Activated CD4-positive, alpha-beta T cell treated with anti-CD3 and anti-CD28 coated beads, Interleukin-2, amount 50 U/mL, for 4 hours (primary cell): ENCODE measurements around the gene GLT6D1.

ENCODE experiments used
- DNase-seq, 2 experiments: peaks; one replicate each; pipeline ENCODE4 v3.0.0-alpha.2; 2020

GLT6D1 gene

DNA sequence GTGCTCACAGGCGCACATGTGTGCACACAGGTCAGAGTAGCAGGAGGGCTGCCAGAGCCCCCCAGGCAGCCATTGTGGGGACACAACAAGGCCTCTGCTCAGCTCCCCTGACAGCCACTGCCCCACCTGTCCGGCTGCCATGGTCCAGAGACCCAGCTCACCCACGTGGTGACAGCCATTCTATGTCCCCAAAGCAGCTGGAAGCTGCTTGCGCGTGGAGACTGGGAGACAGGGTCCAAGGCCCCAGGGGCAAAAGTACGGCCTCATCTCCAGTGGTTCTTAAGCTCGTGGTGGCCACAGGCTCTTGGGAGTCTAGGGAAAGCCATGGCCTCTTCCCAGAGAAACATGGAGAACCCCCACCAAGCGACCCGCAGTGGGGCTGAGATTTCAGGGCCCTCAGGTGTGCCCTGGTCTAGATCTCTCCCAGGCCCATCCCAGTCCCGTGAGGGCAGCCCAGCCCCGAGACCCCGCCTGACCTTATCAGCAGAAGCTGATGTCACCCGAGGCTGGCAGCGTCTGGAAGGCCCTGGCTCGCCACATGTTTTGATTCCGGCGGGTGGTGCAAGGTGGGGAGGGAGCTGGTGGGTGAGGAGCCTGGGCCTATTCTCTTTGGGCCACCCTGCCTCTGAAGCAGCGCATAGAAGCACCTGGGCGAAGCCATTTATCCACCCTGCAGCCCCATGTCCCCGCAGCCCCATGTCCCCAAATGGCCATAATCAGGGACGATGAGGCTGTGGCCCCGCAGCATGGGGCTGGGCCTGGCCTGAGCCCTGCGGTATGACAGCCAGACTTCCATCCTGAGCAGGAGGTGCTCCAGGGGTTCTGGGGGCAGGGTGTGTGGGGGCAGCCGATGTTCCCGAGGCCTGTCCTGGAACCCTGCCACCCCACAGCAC, 31.7 kb downstream of the GLT6D1 start:
- DNase-seq, result no peak

DNA sequence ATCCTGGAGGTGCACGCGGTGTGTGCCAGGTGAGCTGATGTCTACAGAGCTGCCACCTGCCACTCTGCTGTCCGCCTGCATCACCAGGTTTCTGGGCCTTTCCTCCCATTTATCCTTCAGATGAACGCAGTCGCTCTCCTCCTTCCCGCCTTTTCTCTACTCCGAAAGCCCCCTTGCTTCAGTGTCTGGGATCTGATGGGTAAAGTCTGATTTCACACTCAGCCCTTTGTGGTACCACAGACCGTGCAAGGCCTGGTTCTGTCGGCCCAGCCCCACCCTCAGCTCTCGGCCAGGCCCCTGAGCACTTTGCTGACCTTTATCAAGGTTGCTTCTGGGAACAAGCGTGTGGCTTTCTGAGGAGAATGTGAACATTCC, 32.5 kb downstream of the GLT6D1 start:
- DNase-seq, result no peak

DNA sequence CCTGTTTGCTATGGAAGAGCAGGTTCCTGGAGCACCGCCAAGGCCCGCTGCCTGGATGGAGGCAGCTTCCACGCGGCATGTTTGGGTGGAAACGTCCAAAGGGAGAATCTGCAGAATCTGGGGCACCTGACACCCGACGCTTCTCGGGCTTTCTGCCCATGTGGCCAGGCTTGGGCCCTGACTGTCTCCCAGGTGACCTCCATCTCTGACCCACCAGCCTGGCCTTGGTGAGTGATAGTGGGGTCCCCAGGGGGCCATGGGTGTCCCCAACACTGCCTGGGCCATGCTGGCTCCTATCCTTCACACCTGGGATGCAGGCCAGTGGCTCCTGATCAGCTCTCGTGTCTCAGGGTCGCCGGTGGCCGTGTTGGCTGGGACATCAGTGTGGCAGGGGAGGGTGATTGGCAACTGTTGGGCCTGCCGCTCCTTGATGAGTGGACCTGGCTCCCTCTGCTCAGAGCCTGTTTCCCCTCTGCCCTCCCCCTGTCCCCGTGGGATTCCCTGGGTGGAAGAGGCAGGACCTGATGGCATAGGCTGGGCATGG, 34.0 kb downstream of the GLT6D1 start:
- no peak for DNase-seq

DNA sequence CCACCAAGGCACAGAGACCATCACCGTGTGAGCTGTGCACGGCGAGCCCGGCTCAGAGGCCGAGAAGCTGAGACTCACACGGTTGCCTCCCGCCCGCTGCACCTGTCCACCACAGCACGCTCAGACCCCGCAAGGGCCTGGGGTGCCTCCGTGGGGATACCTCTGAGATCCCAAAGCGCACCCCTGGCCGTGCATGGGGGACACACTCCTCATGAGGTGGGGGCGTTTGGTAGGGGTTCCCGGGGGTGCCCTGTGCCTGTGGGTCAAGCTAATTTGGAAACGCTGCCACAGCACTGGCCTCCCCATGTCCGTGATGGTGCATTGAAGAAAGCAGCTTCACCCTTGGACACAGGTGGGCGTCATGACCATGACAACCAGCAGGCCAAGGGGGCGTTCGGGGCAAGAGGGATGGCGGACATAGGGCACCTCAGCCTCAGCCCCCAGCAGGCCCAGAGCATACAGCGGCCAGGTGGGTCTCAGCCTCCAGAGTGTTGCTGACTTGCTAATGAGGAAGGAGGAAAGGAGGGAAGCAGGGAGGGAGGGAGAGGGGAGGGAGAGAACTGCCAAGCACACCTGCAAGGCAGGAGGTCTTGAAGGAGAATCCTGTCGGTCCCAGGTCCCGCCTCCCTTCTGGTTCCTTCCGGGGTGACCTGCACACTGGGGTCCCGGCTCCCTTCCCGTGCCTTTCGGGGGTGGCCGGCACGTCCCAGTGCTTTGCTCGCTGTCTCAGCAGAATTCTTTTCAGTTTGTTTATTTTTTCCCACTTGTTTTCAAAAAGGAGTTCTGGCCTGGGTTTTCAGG, 34.7 kb downstream of the GLT6D1 start:
- no peak for DNase-seq

DNA sequence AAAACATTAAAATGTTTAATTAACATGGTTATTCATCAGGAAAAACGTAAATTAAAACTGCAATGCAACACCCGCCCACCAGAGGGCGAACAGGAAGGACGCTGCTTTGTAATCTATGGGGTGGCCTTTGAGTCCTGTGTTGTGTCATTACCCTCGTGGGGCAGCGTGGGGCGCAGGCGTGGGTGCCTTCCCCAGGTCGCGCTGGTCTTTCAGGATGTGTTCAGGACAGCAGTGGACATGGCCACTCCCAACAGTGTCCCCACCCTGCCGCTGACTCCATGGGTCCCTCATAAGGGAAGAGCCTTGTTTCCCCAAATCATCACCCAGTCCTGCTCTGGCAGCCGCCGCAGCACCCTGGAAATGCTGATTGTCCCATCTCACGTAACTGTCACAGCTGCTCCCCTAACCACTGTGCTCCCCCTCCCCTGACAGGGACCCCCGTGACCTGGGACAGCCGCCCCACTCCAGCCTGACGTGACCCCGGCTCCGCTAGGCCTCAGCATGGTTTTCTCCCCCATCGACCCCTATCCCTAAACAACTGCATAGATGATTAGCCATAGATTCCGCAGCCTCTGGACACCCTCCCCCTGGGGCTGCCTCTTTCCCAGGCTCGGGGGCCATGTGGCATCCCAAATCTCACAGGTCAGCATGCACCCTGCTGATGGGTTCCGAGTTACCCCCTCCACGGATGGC, 36.4 kb downstream of the GLT6D1 start:
- DNase-seq, result peak; percentile 44 to 57

DNA sequence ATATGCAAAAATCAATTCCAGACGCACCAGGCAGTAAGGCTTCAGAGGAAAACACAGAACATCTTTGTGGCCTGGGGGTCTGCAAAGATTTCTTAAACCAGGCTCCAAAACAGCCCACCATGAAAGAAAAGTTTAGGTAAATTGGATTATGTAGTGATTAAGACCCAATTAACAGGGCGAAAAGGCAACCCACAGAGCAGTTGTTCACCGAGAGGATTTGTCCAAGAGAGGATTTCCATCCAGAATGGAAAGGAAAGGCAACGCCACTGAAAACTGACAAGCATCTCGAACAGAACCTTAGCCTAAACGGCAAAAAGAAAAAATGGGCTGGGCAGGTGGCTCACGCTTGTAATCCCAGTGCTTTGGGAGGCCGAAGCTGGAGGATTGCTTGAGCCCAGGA, 37.4 kb downstream of the GLT6D1 start:
- DNase-seq, result no peak

DNA sequence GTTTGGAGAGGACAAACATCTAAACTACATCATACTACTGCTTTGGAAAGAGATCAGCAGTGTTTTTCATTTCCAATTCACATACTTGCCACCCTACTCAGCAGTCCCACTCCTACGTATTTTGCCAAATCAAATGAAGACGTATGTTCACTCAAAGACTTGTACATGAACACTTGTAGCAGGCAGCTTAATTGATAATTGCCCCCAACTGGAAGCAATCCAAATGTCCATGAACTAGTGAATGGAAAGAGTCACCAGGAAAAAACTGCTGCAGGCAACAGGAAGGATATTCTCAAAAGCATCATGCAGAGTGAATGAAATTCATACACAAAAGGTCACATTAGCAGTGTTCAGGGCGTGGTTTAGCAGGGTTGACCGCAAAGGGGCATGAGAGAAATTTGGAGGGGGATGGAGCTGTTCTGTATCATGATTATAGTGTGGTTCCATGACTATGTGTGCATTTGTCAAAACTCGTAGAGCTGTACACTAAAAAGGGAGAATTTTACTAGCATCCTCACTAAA, 39.0 kb downstream of the GLT6D1 start:
- DNase-seq, result no peak

DNA sequence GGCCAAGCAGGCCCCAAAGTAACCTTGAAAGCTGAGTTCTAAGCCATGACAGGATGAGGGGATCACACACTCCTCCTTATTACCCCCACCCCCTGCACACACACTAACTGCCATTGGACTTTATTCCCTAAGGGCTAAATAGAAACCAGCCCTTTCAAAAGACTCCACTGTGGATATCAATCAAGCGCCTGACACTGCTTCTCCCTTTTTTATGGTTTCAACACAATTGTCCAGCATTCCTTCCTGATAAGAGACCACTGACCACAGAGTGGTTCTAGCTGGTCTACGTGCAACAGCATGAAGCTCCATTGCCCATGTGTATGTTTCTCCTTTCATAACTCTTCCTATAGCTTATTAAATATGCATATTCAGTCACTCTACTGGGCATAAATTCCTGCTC, 43.1 kb downstream of the GLT6D1 start:
- DNase-seq, result no peak

DNA sequence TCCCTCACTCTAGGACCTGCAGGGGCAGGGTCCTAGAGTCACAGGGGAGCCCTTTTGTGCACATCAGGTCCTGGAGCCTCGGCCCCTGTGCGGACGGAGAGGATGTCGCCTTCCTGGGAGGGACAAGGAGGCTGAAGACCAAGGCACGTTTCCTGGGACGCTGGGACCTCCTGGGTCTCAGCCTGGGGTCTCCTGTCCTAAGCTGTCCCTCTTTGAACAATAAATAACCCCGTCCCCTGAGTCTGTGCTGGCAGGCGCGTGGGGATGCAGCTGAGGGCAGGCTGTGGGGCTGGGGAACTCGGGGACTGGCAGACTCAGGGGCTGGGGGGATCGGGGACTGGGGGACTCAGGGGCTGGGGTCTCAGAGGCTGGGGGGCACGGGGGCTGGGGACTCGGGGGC, 46.7 kb downstream of the GLT6D1 start:
- no peak for DNase-seq

DNA sequence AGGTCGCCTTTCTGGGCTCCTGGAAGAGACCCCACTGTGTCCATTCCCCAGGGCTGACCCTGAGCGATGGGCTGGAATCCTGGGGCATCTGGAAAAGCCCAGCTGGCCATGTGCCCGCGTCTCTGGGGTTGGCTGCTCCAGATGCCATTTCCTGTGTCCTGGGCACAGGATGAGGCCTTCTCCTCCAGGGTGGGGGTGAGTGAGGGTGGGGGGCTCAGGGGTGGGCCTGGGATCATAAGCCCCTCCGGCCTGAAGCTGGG, 47.1 kb downstream of the GLT6D1 start:
- no peak for DNase-seq

DNA sequence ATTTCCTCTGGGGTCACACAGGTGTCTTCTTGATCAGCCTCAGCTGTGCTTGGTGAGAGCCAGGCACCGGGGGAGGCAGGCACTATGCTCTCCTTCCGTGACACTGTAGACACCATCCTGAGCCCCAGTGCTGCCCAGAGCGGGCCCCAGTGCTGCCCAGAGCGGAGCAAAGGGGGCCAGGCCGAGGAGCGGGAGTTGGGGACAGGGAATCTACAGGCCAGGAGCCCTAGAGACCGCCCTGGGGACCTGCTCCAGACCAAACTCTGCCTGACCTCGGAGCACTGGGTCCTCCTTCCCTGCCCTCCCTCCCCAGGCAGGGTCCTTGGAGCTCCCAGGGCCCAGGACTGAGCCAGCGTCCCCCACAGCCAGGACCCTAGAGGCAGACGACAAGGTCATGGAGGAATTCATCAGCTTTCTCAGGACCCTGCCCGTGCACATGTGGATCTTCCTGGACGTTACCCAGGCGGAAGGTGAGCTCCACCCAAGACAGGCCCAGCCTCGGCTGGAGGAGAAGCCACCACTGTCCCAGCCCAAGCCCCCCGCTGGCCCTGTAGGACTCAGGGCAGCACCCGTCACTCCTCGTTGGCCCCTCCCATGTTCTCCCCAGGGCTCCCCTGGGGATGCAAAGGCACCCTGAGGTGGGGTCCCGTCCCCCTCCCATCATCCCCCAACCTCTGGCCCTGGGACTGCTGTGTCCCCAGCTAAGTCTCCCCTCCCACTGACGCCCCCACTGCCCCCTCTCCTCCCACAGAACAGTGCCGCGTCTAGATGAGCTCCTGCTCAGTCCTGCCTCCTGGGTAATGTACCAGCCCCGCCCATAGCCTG, 47.6 kb downstream of the GLT6D1 start:
- no peak for DNase-seq

DNA sequence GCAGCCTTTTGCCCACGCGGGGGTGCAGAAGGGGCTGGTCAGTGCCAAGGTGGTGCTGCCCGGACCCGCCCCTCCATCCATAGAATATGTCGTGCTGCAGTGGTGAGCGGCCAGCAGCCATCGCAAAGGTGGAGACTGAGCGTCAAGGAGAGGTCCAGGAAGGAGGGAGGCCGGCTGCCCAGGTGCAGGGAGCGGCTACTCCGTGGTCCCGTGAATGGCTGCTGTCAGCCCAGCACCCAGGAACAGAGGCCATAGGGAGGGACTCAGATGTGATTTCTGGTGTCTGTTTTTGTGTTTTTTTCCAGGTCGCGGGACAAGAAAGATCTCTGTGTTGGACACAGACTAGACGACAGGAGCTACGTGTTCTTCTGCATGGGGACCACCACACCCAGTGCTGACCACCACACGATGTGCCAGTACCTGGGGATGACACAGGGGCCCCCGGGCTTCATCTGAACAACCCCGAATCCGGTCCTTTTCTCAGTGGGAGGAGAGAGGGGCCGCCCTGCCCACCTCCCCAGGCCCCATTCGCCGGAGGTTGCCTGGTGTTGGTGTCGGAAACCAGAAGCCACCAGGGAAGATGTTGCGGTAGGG, 48.8 kb downstream of the GLT6D1 start:
- no peak for DNase-seq

DNA sequence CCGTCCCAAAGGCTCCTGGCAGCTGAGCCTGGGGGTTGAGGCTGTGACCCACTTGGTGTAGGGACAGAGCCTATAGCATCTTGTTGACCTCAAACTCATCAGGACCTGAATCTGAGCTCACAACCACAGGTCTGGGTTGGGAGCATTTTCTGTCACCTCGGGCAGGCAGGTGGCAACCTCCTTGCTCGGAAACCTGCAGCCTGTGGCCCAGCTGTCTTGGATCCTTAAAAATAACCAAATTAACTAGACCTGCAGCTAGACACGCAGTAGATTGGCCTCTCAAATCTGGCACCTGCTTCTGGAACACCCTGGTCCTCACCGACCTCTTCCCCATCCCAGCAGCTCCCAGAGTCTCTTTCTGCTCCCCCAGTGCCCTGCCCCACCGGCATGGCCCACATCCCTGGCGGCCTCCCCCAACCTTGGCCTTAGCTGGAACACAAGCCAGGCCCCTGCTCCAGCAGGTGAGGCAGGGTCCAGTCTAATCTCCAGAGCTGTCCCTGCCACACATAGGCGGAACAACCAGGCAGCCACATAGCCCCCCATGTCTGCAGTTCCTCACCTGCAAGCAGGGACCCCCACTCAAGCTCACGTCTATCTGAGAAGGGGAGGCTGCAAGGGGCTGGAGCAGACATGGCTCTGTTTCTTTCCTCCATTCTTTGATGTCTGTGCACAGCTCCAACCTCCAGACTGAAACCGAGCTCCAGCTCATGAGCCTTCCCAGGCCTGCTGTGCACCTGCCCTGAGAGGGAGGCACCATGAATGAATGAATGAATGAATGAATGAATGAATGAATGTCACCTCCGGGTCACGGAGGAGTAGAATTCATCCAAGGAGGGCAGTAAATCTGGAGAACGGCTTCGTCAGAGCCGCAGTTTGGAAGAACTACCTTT, 49.5 kb downstream of the GLT6D1 start:
- no peak for DNase-seq

DNA sequence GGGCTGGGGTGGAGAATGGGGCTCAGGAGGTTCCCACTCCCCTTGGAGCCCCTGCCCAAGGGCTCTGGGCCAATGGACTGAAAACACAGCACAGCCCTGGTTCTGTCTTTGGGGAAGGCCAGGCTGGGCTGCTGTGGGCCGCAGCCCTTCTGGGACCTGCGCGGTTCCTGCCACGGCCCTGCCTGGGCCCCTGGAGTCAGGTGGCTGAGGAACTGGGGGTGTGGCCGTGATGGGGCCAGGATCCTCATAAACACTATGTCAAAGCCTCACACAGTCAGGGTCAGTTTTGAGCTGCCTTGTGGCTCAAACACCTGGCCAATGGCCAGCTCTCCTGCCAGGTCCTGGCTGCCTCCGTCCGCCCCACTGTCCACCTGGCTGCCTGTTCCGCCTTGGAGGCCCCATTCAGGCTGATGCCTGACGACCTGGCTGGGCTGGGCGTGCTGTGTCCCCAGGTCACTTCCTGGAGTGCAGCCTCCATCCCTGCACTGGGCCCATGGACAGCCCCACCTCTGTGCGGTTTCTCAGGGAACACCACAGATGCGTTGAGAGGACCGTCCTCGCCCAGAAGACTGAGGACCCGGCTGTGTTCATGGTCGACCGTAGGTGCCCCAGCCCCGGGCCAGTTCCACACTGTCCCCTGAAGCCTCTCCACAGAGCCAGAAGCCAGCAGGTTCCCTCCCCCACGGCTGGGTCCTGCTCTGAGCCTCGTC, 50.3 kb downstream of the GLT6D1 start:
- DNase-seq, result no peak

DNA sequence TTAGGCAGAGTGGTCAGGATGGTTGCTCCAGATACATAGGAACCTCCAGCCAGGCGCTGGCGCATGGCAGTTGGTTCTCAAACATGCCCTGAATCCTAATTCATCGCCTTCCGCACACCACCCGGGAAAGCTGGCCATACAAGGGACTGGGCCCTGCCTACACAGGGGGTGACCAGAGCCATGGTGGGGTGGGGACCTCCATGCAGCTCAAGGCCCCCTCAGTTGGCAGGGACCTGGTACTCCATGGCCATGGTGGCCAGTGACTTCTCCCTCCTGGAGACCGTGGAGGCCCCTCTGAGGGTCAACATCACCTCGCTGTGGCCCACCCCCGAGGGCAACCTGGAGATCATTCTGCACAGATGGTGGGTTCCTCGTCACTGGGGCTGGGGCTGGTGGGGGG, 51.0 kb downstream of the GLT6D1 start:
- no peak for DNase-seq

DNA sequence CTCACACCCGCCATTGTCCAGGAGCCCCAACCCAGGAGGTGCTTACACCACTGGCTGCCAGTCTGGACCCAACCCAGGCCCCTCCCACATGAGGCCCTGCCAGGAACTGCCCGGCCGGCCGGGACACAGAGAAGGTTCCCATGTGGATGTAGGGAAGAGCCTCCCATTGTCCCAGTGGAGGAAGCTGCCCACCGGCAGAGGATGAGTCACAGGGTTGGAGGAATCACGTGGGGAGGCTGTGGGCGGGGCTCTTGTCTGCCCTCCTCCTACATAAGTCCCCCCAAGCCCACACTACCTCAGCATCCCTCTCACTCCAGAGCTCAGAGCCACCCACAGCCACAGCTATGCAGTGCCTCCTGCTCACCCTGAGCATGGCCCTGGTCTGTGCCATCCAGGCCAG, 51.7 kb downstream of the GLT6D1 start:
- no peak for DNase-seq

DNA sequence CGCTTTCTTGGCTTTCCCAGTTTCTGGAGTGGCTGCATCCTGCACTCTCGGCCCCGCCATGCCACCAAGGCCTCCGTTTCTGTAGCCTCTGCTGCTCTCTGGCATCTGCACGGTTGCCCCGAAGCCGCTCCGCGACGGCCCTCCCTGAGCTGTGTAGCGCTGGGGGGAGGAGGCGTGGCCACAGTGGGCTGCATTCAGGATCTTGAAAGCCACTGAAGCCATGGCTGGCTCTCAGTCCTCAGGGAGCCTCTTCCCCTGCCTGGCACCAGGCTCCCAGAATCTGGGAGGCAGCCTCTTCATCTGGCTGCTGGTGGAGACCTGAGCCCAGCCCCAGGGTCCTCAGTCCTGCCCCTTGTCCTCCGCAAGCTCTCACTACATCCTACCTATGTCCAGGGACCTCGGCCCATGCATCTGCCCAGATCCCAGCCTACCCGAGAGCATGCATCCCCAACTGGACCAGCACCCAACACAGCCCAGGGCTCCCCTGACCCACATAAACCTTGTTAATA, 52.7 kb downstream of the GLT6D1 start:
- DNase-seq, result no peak

DNA sequence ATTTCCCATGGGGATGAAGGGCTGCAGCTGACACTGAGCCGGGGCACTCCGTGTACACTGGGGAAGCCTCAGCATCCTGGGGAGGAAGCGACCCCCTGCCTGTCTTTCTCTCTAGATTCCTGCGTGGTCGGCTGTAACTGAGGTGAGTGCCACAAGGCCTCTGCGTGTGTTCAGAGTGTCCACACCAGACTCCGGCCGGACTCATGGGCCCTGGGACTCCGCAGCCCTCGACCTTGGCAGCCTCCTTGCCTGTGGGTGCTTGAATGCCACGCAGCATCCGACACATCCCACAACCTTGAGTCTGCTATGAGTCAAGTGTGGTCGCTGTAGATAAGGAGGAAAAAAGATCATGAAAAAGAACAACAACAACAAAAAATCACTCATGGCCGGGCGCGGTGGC, 54.4 kb downstream of the GLT6D1 start:
- no peak for DNase-seq

DNA sequence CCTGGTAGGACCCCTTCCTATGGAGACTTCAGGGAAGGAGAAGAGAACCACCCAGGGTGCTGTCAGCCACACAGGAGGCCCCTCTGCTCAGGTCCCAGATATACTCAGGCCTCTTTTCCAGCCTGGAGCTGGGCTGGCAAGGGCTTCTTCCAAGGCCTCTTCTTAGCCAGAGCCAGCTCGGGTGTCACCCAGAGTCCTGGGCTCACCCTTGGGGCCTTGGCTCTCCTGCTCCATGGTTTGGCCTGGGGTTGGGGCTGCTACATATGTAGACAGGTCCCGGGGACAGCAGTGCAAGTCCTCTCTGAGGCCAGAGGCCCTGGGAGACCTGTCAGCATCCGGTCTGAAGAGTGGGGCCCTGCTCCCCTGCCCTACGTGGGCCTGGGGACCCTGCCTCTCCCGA, 55.0 kb downstream of the GLT6D1 start:
- DNase-seq, result no peak

DNA sequence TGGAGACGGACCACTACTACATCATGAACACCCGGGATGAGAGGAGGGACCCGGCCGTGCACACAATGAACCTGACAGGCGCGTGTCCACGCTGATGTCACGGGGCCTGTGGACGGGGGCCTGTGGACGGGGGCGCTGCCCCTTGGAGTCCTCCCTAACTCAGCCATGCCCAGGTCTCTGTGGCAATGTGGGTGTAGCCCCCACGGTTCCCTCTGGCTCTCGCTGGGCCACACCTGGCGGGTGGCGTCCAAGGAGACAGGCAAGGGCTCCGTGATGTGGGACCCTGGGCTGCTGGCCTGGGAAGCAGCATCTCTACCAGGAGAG, 55.7 kb downstream of the GLT6D1 start:
- DNase-seq, result no peak
